GM19099 (cell line): Measurements from ENCODE around the gene GRK3.

Experiments
- POLR2A ChIP-seq: IDR thresholded peaks from 3 replicates; pipeline ENCODE4 v1.6.1; 2011; ENCODE audit warnings: low read depth; ENCODE audit not compliant: insufficient read length; ENCODE audit errors: extremely low read depth

The GRK3 gene

DNA sequence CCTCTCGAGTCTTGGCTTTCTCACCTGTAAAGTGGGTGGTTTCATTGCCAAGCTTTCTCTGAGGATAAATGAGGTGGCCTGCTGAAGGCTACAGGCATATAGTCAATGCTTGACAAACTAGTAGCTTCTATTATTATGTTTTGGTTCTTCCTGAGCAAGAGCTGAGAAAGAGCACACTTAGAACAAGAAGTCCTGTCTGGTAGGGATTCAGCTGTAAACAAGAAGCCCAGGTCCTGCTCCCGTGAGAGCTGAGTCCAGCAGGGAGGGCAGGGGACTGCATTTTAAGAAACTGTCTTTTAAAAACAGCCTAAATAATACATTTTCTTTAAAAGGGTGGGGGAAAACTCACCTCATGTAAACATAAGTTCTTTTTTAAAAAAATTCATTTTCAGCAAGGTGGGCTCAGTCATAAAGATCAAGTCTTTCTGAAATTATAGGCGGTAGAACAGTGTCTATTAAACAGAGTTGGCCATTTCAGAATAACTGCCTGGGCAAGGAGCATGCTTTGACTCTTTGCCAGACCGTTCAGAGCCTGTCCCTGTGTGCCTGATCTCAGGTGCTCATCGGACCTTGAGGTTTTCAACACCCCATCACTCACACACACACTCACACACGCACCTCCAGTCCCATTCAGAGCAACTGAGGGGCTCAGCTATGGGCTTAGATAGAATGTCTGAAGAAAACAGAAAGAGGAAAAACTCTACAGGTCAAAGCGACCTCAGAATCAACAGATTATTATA lies 148.4 kb downstream of the GRK3 start:
- no peak for TF ChIP-seq POLR2A

DNA sequence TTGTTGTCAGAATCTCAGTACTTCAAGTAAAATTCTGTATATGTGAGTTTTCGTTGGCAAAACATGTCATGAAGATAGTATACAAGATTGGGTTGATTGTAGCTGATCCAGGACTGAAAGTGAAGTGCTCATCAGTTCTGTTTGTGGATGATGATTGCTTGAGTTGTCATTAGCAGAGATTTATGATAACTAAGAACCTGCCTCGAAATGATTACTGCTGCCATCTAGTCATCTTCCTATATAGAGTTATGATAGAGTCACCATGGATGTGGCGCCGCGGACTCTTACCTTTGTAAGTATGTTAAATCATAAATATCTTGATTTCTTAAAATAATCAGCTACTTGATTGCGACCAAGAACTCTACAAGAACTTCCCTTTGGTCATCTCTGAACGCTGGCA lies 149.6 kb downstream of the GRK3 start:
- no peak for TF ChIP-seq POLR2A

- no peak for TF ChIP-seq POLR2A
Observed at GRCh38 chr22:25714739-25715138, 150.3 kb downstream of the GRK3 start.

GRCh38 chr22:25716637-25717036 lies 152.2 kb downstream of the GRK3 start:
- TF ChIP-seq POLR2A = no peak

- no peak for TF ChIP-seq POLR2A
Observed at GRCh38 chr22:25718135-25718840, 153.8 kb downstream of the GRK3 start.

DNA sequence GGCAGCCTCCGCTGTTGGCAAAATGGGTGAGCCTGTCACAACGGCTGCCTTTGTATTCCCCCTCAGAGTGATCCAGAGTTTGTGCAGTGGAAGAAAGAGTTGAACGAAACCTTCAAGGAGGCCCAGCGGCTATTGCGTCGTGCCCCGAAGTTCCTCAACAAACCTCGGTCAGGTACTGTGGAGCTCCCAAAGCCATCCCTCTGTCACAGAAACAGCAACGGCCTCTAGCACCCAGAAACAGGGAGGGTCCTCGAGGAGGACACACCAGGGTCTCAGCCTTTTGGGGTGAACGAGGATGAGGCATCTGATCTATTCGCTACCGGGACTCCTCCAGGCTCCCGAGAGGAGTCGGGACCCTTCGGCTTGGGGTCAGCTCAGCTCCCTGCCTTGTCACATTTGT lies 157.7 kb downstream of the GRK3 start:
- TF ChIP-seq POLR2A = no peak

- TF ChIP-seq POLR2A = no peak
Observed at GRCh38 chr22:25722626-25723025, 158.2 kb downstream of the GRK3 start.

DNA sequence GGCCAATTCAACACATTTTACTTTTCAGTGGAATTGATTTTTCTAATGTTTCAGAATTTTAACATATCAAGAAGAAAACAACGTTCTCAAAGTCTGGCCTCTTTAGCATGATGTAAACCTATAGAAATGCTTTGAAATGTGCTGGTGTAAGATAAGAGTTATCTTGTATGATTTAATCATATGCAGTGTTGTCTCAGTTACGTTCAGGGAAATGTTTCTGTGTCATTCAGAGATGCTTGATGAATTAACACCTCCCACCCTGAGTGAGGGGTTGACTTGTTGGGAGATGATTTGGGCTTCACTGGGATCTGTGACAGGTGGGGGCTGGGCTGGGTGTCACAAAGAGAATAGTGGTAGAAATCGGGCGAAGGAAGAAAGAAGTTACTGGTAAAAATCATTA lies 161.8 kb downstream of the GRK3 start:
- no peak for TF ChIP-seq POLR2A

DNA sequence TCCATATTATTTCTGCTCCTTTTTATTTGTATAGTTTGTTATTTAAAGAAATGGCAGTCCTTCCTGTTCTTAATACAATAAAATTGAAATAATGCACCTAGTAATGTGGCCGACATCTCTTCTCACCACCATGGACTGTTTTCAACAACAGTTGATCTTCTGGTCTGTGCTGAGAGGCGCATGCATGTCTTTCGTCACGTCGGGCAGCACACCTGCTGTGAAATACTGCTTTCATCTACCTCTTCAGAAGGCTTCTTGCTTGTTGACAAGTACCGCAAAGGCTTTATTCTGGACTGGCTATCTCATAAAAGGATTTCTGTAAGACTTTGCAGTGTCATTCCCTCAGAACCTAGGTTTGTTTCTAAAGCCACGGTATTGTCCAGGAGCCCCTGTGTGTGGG lies 163.6 kb downstream of the GRK3 start:
- TF ChIP-seq POLR2A = no peak

GRCh38 chr22:25729016-25729995 lies 164.8 kb downstream of the GRK3 start:
- no peak for TF ChIP-seq POLR2A

DNA sequence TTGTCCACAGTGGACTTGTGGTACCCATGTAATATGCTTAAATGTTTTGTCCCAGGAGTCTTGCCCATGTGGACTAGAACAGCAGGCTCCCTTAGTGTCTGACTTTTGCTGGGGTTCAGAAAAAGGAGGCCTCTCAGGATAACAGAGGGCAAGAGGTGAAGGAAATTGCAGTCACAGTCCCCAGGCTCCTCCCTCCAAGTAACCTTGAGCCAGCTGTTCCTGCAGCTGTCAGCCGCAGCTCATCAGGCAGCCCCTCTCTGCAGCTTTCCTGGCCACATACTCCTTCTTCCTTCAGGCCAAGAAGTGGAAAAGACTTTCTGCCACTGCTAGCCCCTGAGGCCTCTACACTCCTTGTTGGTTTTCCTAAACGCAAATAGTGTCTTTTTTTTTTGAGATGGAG lies 171.2 kb downstream of the GRK3 start:
- no peak for TF ChIP-seq POLR2A

- TF ChIP-seq POLR2A = no peak
Observed at GRCh38 chr22:25736378-25737011, 172.0 kb downstream of the GRK3 start.

DNA sequence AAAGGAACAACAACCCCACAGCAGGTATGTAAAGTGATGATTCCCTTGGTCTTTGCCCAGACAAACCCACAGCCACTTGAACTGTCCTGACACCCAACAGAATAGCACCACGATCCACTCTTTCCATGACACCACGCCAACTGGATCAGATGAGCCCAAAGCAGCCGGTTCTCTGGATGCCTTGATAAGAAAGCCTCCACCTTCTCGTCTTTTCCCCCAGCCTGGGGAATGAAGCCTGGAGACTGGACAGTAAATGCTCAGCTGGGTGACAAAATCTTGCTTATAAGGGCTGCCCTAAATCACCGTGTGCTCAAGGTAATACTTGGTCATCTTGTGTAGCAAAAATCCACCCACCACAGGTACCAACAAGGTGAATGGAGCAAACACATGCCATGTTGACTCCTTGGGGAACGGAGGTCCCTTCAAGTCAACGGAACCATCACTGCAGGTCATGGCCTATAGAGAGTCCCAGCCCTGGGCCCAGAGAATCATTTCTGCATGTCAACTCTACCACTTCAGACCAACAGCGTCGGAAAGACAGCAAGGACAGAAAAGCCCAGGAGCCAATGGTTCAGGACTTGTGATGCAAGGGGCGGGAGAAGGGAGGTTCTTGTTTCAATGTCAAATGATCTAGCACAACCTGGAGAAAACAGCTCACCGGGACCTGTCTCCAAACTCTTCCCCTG lies 175.3 kb downstream of the GRK3 start:
- no peak for TF ChIP-seq POLR2A
